GM19438 (cell line): ENCODE results near the gene PCDHGA5.
A peak's percentile ranks its signal among the peaks of the same experiment; 100 is the strongest.
"Not testable (repeated sequence)": the region's sequence is repeated elsewhere in the genome, so short reads cannot be mapped to it uniquely, and the experiment has no call there.

ENCODE experiments used
- ATAC-seq: cut with Tn5 transposase; IDR thresholded peaks from one replicate; pipeline ENCODE4 v1.9.1; 2021; ENCODE audit warnings: low read depth; ENCODE audit not compliant: unreplicated experiment

Gene PCDHGA5

DNA sequence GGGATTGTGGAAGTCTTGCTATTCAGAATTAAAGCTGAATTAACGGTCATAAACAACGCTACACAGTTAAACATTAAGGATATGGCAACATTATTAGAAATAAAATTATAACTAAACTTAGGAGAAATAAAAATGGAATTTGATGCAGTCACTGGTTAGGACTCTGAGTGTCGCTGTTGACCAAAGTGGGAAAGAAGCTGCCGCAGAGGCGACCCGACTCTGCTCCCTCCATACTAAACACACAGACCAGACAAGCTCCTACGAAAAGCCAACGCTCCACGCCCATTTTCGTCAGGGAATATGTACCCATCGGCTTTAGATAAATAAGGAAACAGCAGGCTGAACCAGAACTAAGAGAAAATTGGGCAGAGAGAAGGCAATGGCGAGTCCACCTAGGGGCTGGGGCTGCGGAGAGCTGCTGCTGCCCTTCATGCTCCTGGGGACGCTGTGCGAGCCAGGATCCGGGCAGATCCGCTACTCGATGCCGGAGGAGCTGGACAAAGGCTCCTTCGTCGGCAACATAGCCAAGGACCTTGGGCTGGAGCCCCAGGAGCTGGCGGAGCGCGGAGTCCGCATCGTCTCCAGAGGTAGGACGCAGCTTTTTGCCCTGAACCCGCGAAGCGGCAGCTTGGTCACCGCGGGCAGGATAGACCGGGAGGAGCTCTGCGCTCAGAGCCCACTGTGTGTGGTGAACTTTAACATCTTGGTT is at the start of gene PCDHGA5:
Gene PCDHGA5 (plus strand): TSS at position 211 of the 709 bp plus-strand sequence. CDS start 169 bp downstream, at position 380.
- ATAC-seq = no peak

DNA sequence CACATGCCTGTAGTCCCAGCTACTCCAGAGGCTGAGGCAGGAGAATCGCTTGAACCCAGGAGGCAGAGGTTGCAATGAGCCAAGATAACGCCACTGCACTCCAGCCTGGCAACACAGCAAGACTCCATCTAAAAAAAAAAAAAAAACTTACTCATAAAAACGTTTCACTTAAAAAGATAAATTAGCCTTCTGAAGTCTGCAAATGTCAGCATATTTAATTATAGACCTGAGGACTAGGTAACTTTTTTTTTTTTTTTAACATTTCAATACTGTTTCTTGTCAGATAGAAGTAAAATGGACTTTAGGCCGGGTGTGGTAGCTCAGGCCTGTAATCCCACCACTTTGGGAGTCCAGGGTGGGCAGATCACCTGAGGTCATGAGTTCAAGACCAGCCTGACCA is 47.0 kb upstream of the PCDHGA5 start:
- ATAC-seq = not testable (repeated sequence)

DNA sequence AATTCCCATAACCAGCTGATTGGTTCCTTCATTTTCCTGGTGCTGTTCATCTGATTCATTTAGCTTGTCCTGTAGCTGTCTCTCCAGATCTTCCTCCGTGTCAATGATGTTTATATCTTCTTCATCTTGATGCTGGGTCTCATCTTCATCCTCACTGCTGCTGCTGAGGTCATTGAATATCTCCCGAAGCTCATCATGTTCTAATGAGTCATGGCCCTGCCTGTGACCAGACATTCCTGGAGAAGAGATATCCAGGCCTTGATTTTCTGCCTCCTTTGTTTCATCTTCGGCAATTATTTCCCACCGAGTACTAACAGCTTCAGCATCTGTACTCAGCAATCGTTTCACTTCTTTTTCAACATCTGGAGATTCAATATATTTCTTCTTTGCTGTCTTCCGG is 44.8 kb upstream of the PCDHGA5 start:
- ATAC-seq = no peak

DNA sequence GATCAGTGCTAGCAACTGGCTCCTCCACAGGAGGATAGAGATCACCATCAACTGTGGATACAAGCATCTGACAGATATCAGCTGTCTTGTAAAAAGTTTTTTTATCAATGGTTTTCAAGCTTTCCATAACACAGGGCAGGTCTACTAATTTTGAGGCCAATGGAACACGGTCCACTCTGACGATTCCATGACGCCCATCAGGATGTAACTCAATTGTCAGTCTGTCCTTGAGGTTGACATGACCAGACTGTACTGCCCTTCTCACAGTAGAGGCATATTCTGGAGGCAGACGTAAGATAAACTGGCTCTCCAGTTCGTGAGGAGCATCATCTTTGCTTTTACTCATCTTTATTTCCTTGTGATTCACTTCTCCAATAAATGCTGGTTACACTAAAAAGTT is 44.3 kb upstream of the PCDHGA5 start:
- ATAC-seq = no peak

DNA sequence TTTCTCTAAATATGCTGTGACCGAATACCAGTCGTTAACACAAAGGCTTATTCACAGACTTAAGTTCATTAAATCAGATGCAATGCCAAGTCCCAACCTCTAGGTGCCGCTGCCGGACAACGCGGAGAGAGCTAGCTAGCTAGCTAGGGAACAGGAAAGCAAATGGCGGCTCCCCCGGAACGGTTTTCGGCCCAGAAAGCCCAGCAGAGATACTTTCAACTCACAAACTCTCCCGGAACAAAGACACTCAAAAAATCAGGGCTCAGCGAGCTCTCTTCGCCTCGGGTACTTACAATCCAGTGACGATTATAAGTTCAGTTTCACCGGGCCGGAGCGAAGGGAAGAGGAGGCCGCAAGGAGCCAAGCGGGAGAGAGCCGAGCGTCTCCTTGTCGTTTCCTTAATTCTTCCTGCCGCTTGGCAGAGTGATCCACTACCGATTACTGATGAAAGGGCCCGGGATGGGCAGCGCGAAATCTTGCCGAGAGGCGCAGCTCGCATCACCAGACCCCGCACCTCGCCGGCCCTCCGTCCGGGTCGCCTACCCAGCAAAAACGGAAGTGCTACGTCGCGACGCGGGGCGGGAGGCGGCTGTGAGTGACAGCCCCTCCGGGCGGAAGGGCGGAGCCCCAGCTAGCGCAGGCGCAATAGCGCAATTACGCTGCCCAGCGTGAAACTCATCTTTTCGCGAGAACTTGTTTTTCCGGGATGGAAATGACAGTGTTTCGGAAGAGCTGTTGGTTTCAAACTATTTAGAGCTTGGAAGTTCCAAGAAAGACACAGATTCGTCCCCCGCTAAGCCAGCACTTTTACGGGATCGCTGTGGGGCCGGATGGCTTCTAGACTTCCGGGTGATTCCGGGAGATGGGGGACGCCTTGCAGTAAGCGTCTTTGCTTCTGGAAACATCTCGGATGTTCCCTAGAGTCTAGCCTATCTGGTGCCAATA is 43.5 kb upstream of the PCDHGA5 start, which contains the start of gene TAF7:
Gene TAF7 (minus strand): TSS at position 560 of the 945 bp plus-strand sequence. CDS start 740 bp downstream, outside the sequence.
- ATAC-seq = peak; percentile 93

DNA sequence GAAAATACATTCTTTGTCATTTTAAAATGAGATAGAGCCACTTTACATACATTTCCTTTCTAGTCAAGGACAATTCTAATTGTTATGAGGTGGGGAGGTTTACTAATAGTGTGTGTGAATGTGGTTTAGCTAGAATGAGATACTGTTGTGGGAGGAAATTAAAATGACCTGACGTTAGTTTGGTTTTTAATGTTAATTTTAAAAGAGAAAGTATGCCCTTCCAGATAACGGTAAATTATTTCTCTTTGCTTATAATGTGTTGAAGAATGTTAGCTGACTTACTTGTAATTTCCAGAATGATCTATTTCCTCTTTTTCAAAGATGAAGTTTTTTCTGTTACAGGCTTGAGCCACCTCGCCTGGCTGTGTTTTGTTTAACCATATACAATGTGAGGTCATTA is 41.7 kb upstream of the PCDHGA5 start:
- no peak for ATAC-seq

DNA sequence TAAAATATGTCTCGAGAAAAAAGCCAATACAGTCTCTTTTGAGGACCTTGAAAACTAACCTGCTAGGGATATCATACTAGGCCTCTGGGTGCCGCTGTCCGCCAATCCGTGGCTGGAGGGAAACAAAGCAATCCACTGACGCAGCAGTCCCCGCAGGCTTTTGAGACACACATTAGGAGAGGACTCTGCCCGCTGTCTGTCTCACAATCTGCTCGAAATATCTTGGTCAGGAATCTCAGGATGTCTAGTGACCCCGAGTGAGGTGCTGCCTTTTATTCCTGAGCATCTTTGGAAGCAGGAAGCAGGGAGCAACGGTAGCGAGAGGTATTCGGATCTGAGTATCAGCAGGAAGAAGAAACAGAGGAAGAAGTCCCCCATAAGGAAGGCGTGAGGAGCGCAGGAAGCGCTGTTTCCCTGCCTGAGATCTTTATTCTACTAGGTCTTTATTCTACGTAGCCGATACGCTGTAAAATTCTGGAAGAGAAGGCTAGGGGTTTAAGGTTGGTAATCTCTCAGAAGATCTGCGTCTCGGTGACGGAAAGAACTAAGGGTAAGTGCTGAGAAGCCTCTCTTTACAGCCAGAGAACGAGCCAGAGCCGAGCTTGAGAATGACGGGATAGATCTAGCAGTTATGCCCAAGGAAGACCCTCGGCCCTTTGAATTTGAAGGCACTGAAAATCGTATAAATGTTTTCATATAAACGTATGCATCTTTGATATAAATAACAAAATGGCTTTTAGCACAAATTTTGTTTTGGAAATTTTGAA is 37.7 kb upstream of the PCDHGA5 start:
- ATAC-seq = no peak

DNA sequence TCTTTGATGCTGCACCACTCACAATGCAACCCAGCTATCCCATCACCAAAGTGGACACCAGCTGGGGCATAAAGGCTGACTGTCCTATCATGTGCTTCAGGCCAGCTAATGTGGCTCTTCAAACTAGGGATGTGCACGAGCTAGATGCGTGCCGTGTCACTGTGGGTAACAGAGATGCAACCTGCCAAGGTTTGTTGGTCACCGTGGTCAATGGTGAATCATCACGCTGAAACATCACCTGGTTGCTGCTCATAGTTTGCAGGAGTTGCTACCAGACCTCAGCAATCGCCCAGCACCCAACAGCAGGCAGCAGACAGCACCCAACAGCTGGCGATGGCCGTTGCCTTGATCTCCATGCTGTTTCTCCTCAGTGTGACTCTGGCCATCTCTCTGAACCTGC is 35.7 kb upstream of the PCDHGA5 start:
- ATAC-seq = no peak

DNA sequence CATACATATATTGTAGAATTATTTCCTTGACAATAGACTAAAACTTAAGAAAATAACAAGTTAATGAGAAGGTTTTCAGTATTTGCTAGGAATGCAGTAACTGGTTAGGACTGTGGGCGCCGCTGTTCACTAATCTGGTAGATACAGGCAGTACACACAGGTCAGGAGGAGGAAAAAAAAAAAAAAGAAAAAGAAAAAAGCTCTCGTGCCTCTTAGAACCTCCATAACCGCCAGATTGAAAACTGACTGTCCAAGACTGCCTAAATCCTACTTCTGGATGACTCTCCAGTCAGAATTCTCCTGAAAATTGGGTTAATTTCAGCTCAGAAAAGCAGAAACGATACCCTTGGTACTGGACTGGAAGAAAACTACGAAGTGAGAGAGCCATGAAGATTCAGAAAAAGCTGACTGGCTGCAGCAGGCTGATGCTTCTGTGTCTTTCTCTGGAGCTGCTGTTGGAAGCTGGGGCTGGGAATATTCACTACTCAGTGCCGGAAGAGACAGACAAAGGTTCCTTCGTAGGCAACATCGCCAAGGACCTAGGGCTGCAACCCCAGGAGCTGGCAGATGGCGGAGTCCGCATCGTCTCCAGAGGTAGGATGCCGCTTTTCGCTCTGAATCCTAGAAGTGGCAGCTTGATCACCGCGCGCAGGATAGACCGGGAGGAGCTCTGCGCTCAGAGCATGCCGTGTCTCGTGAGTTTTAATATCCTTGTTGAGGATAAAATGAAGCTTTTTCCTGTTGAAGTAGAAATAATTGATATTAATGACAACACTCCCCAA is 33.5 kb upstream of the PCDHGA5 start, which contains the start of gene PCDHGA1:
Gene PCDHGA1 (plus strand): TSS at position 216 of the 782 bp plus-strand sequence.
- peak; percentile 74 for ATAC-seq

DNA sequence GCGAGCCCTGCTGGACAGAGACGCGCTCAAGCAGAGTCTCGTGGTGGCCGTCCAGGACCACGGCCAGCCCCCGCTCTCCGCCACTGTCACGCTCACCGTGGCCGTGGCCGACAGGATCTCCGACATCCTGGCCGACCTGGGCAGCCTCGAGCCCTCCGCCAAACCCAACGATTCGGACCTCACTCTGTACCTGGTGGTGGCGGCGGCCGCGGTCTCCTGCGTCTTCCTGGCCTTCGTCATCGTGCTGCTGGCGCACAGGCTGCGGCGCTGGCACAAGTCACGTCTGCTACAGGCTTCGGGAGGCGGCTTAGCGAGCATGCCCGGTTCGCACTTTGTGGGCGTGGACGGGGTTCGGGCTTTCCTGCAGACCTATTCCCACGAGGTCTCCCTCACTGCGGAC is 31.4 kb upstream of the PCDHGA5 start:
- not testable (repeated sequence) for ATAC-seq

DNA sequence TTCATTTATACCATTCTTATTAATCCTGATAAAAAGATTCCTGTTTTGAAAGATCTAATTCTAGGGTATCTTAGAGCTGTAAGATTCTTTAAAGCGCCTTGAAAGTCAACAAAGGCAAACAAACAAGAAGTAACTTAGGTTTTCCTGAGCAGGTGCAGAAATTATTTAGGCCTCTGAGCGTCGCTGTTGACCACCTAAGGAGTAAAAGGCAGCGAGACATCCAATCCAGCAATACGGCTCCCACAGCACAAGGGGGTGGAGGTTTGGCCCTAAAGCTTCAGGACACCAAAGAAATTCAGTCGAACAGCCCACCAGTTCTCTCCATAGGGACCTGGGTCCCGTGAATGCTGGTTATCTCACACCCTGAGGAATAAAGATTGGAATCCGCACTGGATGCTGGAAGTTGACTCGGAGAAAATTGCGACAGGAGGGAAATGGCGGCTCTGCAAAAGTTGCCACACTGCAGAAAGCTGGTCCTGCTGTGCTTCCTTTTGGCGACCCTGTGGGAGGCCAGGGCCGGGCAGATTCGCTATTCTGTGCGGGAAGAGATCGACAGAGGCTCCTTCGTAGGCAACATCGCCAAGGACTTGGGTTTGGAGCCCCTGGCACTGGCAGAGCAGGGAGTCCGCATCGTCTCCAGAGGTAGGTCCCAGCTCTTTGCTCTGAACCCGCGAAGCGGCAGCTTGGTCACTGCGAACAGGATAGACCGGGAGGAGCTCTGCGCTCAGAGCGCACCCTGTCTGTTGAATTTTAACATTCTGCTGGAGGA is 25.2 kb upstream of the PCDHGA5 start, which contains the start of gene PCDHGA2:
Gene PCDHGA2 (plus strand): TSS at position 223 of the 769 bp plus-strand sequence.
- ATAC-seq = no peak

DNA sequence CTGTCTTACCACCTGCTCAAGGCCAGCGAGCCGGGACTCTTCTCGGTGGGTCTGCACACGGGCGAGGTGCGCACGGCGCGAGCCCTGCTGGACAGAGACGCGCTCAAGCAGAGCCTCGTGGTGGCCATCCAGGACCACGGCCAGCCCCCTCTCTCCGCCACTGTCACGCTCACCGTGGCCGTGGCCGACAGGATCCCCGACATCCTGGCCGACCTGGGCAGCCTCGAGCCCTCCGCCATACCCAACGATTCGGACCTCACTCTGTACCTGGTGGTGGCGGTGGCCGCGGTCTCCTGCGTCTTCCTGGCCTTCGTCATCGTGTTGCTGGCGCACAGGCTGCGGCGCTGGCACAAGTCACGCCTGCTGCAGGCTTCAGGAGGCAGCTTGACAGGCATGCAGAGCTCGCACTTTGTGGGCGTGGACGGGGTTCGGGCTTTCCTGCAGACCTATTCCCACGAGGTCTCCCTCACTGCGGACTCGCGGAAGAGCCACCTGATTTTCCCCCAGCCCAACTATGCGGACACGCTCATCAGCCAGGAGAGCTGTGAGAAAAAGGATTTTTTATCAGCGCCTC is 23.1 kb upstream of the PCDHGA5 start:
- not testable (repeated sequence) for ATAC-seq

DNA sequence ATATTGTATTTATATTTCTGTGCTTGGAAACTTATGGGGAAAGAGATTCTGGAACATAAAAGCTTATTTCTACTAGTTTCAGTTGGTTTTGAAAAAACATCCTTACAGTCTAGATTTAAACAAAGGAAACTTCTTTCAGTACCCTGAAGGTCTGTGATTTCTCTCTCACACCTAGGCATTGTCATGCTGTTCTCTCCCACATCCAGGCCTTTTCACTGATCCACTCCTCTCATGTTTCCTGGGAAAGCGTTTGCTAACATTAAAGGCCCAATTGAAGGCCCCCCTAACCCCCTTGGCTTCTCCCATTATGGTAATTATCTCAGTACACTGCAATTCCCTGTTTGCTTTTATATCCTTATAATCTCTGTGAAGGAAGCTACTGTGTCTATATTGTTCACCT is 21.2 kb upstream of the PCDHGA5 start:
- ATAC-seq = no peak

DNA sequence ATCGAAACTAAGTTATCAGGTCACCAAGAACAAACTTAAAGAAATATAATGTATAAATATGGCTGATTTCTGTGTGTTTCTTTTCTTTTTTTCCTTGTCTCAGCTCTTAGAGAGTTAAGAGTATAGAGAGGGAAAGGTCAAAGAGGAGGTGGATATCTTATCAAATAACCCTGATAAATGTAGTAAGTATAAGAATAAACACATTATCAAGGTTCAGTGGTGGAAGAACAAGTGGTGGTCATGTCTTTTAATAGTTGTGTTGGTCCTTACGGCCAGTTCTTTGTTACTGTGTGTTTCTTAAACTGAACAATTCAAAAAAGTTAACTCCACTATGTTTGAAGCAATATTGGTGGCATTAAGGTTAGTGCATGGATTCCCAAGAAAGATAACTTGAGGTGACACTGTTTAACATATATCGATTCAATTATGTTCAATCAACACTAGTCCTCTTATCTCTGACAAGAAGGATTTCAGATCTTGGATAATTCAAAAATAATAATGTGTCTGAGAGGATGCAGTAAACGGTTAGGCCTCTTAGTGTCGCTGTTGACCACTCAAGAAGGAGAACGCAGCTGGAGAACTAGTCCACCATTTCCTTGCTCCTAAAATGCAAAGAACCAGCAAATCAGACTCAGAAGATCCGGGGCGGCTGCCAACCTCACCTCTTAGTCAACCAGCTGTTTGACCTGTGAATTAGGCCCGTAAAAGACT is 20.6 kb upstream of the PCDHGA5 start, which contains the start of gene PCDHGA3:
Gene PCDHGA3 (plus strand): TSS at position 588 of the 711 bp plus-strand sequence. CDS start 205 bp downstream, outside the sequence.
- ATAC-seq = no peak

DNA sequence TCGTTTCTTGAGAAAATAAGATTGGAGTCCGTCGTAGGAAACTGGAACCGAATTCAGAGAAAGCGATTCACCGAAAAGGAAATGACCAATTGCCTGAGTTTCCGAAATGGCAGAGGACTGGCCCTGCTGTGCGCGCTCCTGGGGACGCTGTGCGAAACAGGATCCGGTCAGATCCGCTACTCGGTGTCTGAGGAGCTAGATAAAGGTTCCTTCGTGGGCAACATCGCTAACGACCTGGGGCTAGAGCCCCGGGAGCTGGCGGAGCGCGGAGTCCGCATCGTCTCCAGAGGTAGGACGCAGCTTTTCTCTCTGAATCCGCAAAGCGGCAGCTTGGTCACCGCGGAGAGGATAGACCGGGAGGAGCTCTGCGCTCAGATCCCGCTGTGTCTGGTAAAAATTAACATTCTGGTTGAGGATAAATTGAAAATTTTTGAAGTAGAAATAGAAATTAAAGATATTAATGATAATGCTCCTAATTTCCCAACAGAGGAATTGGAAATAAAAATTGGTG is 20.0 kb upstream of the PCDHGA5 start:
- ATAC-seq = no peak

DNA sequence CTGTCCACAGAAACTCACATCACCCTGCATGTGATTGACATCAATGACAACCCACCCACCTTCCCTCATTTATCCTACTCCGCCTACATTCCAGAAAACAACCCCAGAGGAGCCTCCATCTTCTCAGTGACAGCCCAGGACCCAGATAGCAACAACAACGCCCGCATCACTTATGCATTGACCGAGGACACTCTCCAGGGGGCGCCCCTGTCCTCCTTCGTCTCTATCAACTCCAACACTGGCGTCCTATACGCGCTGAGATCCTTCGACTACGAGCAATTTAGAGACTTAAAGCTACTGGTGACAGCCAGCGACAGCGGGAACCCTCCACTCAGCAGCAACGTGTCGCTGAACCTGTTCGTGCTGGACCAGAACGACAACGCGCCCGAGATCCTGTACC is 18.6 kb upstream of the PCDHGA5 start:
- no peak for ATAC-seq

DNA sequence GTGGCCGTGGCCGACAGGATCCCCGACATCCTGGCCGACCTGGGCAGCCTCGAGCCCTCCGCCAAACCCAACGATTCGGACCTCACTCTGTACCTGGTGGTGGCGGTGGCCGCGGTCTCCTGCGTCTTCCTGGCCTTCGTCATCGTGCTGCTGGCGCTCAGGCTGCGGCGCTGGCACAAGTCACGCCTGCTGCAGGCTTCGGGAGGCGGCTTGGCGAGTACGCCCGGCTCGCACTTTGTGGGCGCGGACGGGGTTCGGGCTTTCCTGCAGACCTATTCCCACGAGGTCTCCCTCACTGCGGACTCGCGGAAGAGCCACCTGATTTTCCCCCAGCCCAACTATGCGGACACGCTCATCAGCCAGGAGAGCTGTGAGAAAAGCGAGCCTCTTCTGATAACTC is 17.9 kb upstream of the PCDHGA5 start:
- ATAC-seq = not testable (repeated sequence)
